HG02885 (cell line): ENCODE data around the gene FNDC3B.
"Not testable (repeated sequence)": the region's sequence is repeated elsewhere in the genome, so short reads cannot be mapped to it uniquely, and the experiment has no call there.

ENCODE experiments used
- ATAC-seq: cut with Tn5 transposase; IDR thresholded peaks from one replicate; pipeline ENCODE4 v1.9.1; 2021; ENCODE audit warnings: mild to moderate bottlenecking; ENCODE audit not compliant: unreplicated experiment, poor library complexity

Gene FNDC3B

GRCh38 chr3:172225215-172225707 is 185.9 kb downstream of the FNDC3B start:
- ATAC-seq, result no peak

- no peak for ATAC-seq
Measured at GRCh38 chr3:172226831-172227230, 187.5 kb downstream of the FNDC3B start.

- no peak for ATAC-seq
Measured at GRCh38 chr3:172227340-172228035, 188.1 kb downstream of the FNDC3B start.

GRCh38 chr3:172228036-172228415 is 188.6 kb downstream of the FNDC3B start:
- ATAC-seq, result no peak

GRCh38 chr3:172229462-172229861 is 190.1 kb downstream of the FNDC3B start:
- no peak for ATAC-seq

- no peak for ATAC-seq
Measured at GRCh38 chr3:172231318-172231901, 192.0 kb downstream of the FNDC3B start.

GRCh38 chr3:172232579-172233212 is 193.3 kb downstream of the FNDC3B start:
- ATAC-seq, result no peak

GRCh38 chr3:172233474-172234277 is 194.3 kb downstream of the FNDC3B start:
- ATAC-seq, result no peak

GRCh38 chr3:172235698-172236097 is 196.3 kb downstream of the FNDC3B start:
- no peak for ATAC-seq

GRCh38 chr3:172236771-172237742 is 197.7 kb downstream of the FNDC3B start:
- no peak for ATAC-seq

- ATAC-seq, result no peak
Measured at GRCh38 chr3:172238188-172238587, 198.8 kb downstream of the FNDC3B start.

- no peak for ATAC-seq
Measured at GRCh38 chr3:172239218-172239790, 199.9 kb downstream of the FNDC3B start.

- ATAC-seq, result no peak
Measured at GRCh38 chr3:172241405-172241804, 202.0 kb downstream of the FNDC3B start.

GRCh38 chr3:172242471-172242870 is 203.1 kb downstream of the FNDC3B start:
- not testable (repeated sequence) for ATAC-seq

- not testable (repeated sequence) for ATAC-seq
Measured at GRCh38 chr3:172243376-172243775, 204.0 kb downstream of the FNDC3B start.

- ATAC-seq, result no peak
Measured at GRCh38 chr3:172244011-172244410, 204.6 kb downstream of the FNDC3B start.

GRCh38 chr3:172245241-172245640 is 205.9 kb downstream of the FNDC3B start:
- ATAC-seq, result no peak

GRCh38 chr3:172246107-172246844 is 206.9 kb downstream of the FNDC3B start:
- no peak for ATAC-seq
